PC-3 (cell line): ENCODE results near the gene XPR1. TPM values are rescaled to one million over a fixed set of nuclear protein-coding genes. Genes with fewer than 3 reads are reported as not detected.

Experiments
- ATAC-seq: fragments of 200-7000 bp; cut with Tn5 transposase; 2 replicates; pipeline ENCODE4 v1.9.1; 2020; ENCODE audit warnings: mild to moderate bottlenecking, moderate library complexity
- BruUV-seq: library from RNA; stranded (reverse); fragments of 400-500 nt; replicated peaks from 2 replicates; lab custom pipeline; 2021; lab: Mats Ljungman, UMichigan
- CTCF ChIA-PET: fragments of 300-600 bp; sonication (Branson Sonifier 250); formaldehyde crosslinking; loops from one replicate; lab custom pipeline; 2022; ENCODE audit warnings: antibody characterized with exemption; lab: Charles Lee
- POLR2A ChIA-PET: fragments of 300-600 bp; sonication (Branson Sonifier 250); formaldehyde crosslinking; loops from one replicate; lab custom pipeline; 2022; ENCODE audit warnings: antibody characterized with exemption; ENCODE audit not compliant: unreplicated experiment; lab: Charles Lee
- DNase-seq: peaks from one replicate; pipeline ENCODE4 v3.0.0-alpha.2; 2015
- H2AFZ ChIP-seq: fragments of 300-600 bp; sonication (generic); 2 replicates; pipeline ENCODE4 v1.6.0; 2016; ENCODE audit warnings: antibody characterized with exemption, low read length
- H3F3A ChIP-seq: fragments of 300-600 bp; sonication (generic); one replicate; pipeline ENCODE4 v1.6.0; 2017; ENCODE audit warnings: antibody characterized with exemption, low read length, control low read depth, mild to moderate bottlenecking; ENCODE audit not compliant: unreplicated experiment
- H3K27ac ChIP-seq: fragments of 300-600 bp; sonication (generic); 2 replicates; pipeline ENCODE4 v1.5.1; 2016; ENCODE audit warnings: mild to moderate bottlenecking, low read length
- H3K27me3 ChIP-seq: fragments of 300-600 bp; sonication (generic); 2 replicates; pipeline ENCODE4 v1.6.1; 2016; ENCODE audit warnings: low read length, mixed read lengths
- H3K36me3 ChIP-seq: fragments of 300-600 bp; sonication (generic); 2 replicates; pipeline ENCODE4 v1.6.1; 2016; ENCODE audit warnings: low read depth, mixed run types, low read length, mixed read lengths
- H3K4me1 ChIP-seq: fragments of 300-600 bp; sonication (generic); 2 replicates; pipeline ENCODE4 v1.5.1; 2016; ENCODE audit warnings: low read length; ENCODE audit not compliant: insufficient read depth
- H3K4me2 ChIP-seq: fragments of 300-600 bp; sonication (generic); 2 replicates; pipeline ENCODE4 v1.6.0; 2016; ENCODE audit warnings: low read length
- H3K4me3 ChIP-seq: fragments of 300-600 bp; sonication (generic); 2 replicates; pipeline ENCODE4 v1.5.1; 2016; ENCODE audit warnings: mild to moderate bottlenecking, low read length, mixed read lengths
- H3K79me2 ChIP-seq: fragments of 300-600 bp; sonication (generic); 2 replicates; pipeline ENCODE4 v1.6.1; 2017; ENCODE audit warnings: low read length, mixed read lengths
- H3K9ac ChIP-seq: fragments of 300-600 bp; sonication (generic); 2 replicates; pipeline ENCODE4 v1.6.0; 2016; ENCODE audit warnings: mild to moderate bottlenecking, low read length
- H3K9me2 ChIP-seq: fragments of 300-600 bp; sonication (generic); replicated peaks from 2 replicates; pipeline ENCODE4 v1.6.1; 2016; ENCODE audit warnings: mixed run types, low read length, mixed read lengths
- H3K9me3 ChIP-seq: fragments of 300-600 bp; sonication (generic); 2 replicates; pipeline ENCODE4 v1.6.1; 2016; ENCODE audit warnings: low read length, mixed read lengths
- H4K20me1 ChIP-seq: fragments of 300-600 bp; sonication (generic); 2 replicates; pipeline ENCODE4 v1.6.1; 2016; ENCODE audit warnings: low read length, mixed read lengths
- EZH2 ChIP-seq: fragments of 300-600 bp; sonication (generic); IDR thresholded peaks from one replicate; pipeline ENCODE4 v1.6.1; 2017; ENCODE audit warnings: antibody characterized with exemption, mild to moderate bottlenecking, low read length; ENCODE audit not compliant: unreplicated experiment
- EZH2phosphoT487 ChIP-seq: fragments of 300-600 bp; sonication (generic); IDR thresholded peaks from 2 replicates; pipeline ENCODE4 v1.6.1; 2018; ENCODE audit warnings: mild to moderate bottlenecking, antibody characterized with exemption, low read length, borderline replicate concordance
- intact Hi-C: fragments of 100-400 bp; cut with micrococcal nuclease; formaldehyde crosslinking; loops from 2 replicates; pipeline ENCODE4 v1.9.0; 2023
- total RNA-seq: library from RNA; depleted of rRNA; stranded (reverse); fragments of >200 nt; gene quantifications from 2 replicates; pipeline ENCODE4 v1.2.3, GENCODE V29; 2014
- TF ChIP-seq, protein P1 (sequence below): fragments of 300-600 bp; sonication (generic); conservative IDR thresholded peaks from 2 replicates; pipeline ENCODE4 v1.5.1; 2017; ENCODE audit warnings: antibody characterized with exemption, low read depth, mild to moderate bottlenecking, low read length

XPR1 gene
- total RNA-seq, 1 experiment from 2014 or later = 8.2 TPM

DNA sequence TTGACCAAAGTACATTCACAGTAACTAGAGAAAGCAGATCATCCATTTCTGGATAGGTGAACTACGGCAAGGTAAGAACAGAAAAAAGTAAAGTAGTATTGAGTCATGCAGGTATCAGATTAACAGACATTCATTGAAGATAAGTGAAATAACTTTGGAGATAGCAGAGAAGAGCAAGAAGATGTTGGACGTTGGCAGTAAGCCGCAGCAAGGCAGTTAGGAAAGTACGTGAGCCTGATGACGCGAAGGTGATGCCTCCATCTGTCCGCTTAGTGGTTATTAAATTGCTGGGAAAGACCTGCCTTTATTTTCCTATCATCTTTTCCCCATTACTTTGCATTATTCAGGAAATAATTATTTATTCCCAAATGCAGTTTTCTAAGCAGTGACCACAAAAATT is 256.0 kb downstream of the XPR1 start:
- Histone ChIP-seq H4K20me1 (no peaks in the 10 kb centered on the region), H3K4me3 (no peak overlapping the region), H3F3A (no peaks in the 10 kb centered on the region), H3K9ac (no peak overlapping the region), H3K4me2 (no peak overlapping the region), H3K36me3 (no peaks in the 10 kb centered on the region), H2AFZ (no peak overlapping the region), H3K9me2 (no peaks in the 10 kb centered on the region), H3K9me3 (no peaks in the 10 kb centered on the region), H3K27ac (no peak overlapping the region), H3K4me1 (no peaks in the 10 kb centered on the region), H3K27me3 (no peaks in the 10 kb centered on the region), H3K79me2 (no peaks in the 10 kb centered on the region)
- intact Hi-C loops = no loop called here
- BruUV-seq = no TSS peak
- POLR2A ChIA-PET = no interaction called here
- CTCF ChIA-PET = no interaction called here
- TF ChIP-seq, protein P1, sequence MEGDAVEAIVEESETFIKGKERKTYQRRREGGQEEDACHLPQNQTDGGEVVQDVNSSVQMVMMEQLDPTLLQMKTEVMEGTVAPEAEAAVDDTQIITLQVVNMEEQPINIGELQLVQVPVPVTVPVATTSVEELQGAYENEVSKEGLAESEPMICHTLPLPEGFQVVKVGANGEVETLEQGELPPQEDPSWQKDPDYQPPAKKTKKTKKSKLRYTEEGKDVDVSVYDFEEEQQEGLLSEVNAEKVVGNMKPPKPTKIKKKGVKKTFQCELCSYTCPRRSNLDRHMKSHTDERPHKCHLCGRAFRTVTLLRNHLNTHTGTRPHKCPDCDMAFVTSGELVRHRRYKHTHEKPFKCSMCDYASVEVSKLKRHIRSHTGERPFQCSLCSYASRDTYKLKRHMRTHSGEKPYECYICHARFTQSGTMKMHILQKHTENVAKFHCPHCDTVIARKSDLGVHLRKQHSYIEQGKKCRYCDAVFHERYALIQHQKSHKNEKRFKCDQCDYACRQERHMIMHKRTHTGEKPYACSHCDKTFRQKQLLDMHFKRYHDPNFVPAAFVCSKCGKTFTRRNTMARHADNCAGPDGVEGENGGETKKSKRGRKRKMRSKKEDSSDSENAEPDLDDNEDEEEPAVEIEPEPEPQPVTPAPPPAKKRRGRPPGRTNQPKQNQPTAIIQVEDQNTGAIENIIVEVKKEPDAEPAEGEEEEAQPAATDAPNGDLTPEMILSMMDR = no peak
- TF ChIP-seq EZH2 (no peak), EZH2phosphoT487 (no peak)
- no peak for DNase-seq
- no peak for ATAC-seq

DNA sequence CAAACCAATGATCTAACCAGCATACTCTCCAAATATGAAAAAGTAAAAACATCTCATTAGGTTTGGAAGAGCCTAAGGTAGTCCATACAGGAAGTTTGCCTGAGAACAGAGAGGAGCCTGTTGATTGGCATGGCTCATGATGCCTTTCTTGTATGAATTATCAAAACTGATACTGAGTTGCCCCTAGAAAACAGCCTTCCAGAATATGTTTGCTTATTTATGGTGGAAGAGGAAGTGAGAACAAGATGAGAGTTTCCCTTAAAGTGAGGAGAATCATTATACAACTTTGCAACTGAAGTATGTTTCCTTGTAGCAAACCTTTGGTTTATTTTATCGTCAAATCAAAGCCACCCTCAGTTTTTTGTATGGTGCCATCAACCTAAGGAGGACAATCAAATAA is 257.0 kb downstream of the XPR1 start:
- no peak overlapping the region for H3K9ac ChIP-seq
- no peak overlapping the region for H2AFZ ChIP-seq
- no peaks in the 10 kb centered on the region for H3K36me3 ChIP-seq
- intact Hi-C loops = no loop called here
- ChIA-PET CTCF (no interaction called here), POLR2A (no interaction called here)
- no peaks in the 10 kb centered on the region for H3K79me2 ChIP-seq
- no peak overlapping the region for H3K4me3 ChIP-seq
- H3K9me2 ChIP-seq = no peaks in the 10 kb centered on the region
- BruUV-seq = no TSS peak
- TF ChIP-seq, protein P1 = no peak
- TF ChIP-seq EZH2phosphoT487 (no peak), EZH2 (no peak)
- H3K9me3 ChIP-seq = no peaks in the 10 kb centered on the region
- no peaks in the 10 kb centered on the region for H3K4me1 ChIP-seq
- DNase-seq = no peak
- no peaks in the 10 kb centered on the region for H3K27me3 ChIP-seq
- no peaks in the 10 kb centered on the region for H3F3A ChIP-seq
- H3K4me2 ChIP-seq = no peak overlapping the region
- no peak for ATAC-seq
- H3K27ac ChIP-seq = no peak overlapping the region
- no peaks in the 10 kb centered on the region for H4K20me1 ChIP-seq

DNA sequence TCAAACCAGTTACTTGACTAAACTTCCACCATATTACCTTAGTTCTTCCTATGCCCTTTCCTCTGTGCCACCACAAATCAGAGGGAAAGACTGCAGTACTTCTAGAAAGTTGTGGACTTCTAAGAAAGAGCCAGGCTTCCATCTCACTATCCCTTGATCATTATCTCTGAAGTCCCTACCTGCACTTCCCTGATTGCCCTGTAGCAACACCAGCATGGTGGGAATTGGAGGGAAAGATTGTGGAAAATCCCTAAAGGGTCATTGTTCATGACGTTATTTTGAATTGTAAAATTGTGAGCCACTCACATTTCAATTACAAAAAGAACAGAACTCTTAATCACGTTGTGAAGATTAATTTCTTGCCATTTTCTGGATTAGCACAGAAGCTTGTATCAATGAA is 257.5 kb downstream of the XPR1 start:
- Histone ChIP-seq H4K20me1 (no peaks in the 10 kb centered on the region), H3F3A (no peaks in the 10 kb centered on the region), H3K4me2 (no peak overlapping the region), H3K27ac (no peak overlapping the region), H3K9ac (no peak overlapping the region), H3K27me3 (no peaks in the 10 kb centered on the region), H3K4me3 (no peak overlapping the region), H3K9me3 (no peaks in the 10 kb centered on the region), H3K36me3 (no peaks in the 10 kb centered on the region), H3K9me2 (no peaks in the 10 kb centered on the region), H3K79me2 (no peaks in the 10 kb centered on the region), H3K4me1 (no peaks in the 10 kb centered on the region), H2AFZ (no peak overlapping the region)
- ChIA-PET CTCF (no interaction called here), POLR2A (no interaction called here)
- DNase-seq (no peak), ATAC-seq (no peak)
- intact Hi-C loops = no loop called here
- BruUV-seq = no TSS peak
- TF ChIP-seq EZH2phosphoT487 (no peak), EZH2 (no peak)
- TF ChIP-seq, protein P1 = no peak
